Effector memory CD4-positive, alpha-beta T cell (primary cell): Measurements from ENCODE around the gene CATSPERZ.

Experiments
- DNase-seq, 3 donors: peaks; one replicate each; pipeline ENCODE4 v3.0.0-alpha.2; 2020
- H3K27ac ChIP-seq: 2 replicates; pipeline ENCODE4 v1.7.0; 2013; ENCODE audit warnings: mild to moderate bottlenecking, low read length, moderate library complexity; ENCODE audit not compliant: insufficient read depth, poor library complexity, severe bottlenecking
- H3K27me3 ChIP-seq: replicated peaks from 2 replicates; pipeline ENCODE4 v1.7.0; 2013; ENCODE audit warnings: mild to moderate bottlenecking, low read length; ENCODE audit not compliant: insufficient read depth, control insufficient read depth, poor library complexity, severe bottlenecking
- H3K36me3 ChIP-seq: 2 replicates; pipeline ENCODE4 v1.7.0; 2013; ENCODE audit warnings: mild to moderate bottlenecking, low read length, moderate library complexity; ENCODE audit not compliant: control insufficient read depth, insufficient read depth
- H3K4me1 ChIP-seq: 2 replicates; pipeline ENCODE4 v1.7.0; 2013; ENCODE audit warnings: low read length, mild to moderate bottlenecking; ENCODE audit not compliant: control insufficient read depth, insufficient read depth, poor library complexity, severe bottlenecking
- H3K4me3 ChIP-seq: 2 replicates; pipeline ENCODE4 v1.7.0; 2013; ENCODE audit warnings: low read length, low read depth, mild to moderate bottlenecking; ENCODE audit not compliant: insufficient read depth, poor library complexity, severe bottlenecking
- H3K9me3 ChIP-seq: 2 replicates; pipeline ENCODE4 v1.7.0; 2013; ENCODE audit warnings: mild to moderate bottlenecking, low read length, moderate library complexity; ENCODE audit not compliant: control insufficient read depth

Gene CATSPERZ

DNA sequence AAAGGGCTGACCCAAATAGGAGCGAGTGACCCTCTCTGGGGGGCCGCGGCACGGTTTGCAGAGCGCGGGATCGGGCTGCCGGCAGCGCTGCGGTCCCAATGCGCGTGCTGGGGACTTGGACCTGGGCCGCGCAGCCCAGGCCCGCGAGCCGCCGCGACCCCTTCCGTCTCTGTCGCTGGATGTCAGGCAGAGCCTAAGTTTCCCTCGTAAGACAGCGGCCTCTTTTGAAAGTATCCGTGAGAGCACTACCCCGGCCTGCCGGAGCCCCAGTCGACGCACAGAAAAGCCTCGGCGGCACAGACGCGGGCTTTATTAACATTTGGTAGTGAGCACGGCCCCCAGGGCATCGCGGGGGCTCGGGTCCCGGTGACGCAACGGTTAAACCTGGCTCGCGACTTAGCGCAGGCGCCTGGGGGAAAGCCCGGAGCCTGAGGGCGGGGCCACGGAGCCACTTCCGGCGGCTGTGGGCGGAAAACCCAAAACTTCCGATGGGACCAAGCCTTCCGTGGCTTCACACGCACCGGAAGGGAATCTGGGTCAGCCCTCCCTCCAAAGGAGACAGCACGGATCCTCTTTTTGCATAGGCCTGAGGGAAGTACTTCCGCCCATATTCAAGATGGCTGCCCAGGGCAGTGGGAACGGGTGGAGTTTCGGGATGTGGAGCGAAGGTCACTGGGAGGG lies 30.5 kb upstream of the CATSPERZ start:
- Histone ChIP-seq H3K4me3 (peak overlapping the region; percentile 61), H3K4me1 (peaks cover 12% of the 10 kb centered on the region), H3K9me3 (no peaks in the 10 kb centered on the region), H3K27ac (peak overlapping the region; percentile 98), H3K36me3 (no peaks in the 10 kb centered on the region), H3K27me3 (no peaks in the 10 kb centered on the region)
- peak; percentile 96 to 97 (median 97) for DNase-seq

DNA sequence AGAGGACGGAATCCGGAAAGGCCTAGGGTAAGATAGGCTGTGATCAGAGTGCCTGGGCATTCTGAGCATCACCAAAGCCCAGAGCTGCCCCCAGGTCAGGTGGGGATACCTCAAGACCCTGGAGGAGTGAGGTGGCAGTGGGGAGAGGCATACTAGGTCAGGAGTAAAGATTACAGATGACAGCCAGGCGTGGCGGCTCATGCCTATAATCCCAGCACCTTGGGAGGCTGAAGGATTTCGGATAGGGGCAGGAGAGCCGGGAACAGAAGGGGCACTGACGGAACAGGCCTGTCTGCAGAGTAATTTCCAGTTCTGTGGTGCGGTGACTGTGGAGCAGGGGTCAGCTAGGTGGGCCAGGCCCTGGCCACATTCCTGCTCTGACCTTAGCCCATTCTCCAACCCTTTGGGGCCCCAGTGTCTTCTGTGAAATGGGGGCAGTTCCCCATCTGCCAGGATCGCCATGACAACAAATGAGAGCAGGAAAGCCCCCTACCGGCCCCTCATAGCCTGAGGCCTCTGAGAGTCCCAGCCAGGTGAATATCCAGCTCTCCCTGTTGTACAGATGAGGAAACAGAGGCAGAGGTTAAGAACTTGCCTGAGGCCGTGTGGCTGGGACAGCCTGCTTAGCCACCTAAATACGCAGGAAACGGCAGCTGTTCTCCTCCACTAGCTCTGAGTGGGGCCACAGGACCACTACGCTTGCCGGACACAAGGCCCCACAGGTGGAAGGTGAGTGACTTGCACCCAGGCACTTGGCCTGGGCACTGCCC lies 24.9 kb upstream of the CATSPERZ start:
- Histone ChIP-seq H3K27me3 (no peaks in the 10 kb centered on the region), H3K27ac (no peak overlapping the region), H3K4me1 (peaks cover 5% of the 10 kb centered on the region), H3K9me3 (no peaks in the 10 kb centered on the region), H3K4me3 (no peak overlapping the region), H3K36me3 (peaks cover 4% of the 10 kb centered on the region)
- DNase-seq, result no peak

DNA sequence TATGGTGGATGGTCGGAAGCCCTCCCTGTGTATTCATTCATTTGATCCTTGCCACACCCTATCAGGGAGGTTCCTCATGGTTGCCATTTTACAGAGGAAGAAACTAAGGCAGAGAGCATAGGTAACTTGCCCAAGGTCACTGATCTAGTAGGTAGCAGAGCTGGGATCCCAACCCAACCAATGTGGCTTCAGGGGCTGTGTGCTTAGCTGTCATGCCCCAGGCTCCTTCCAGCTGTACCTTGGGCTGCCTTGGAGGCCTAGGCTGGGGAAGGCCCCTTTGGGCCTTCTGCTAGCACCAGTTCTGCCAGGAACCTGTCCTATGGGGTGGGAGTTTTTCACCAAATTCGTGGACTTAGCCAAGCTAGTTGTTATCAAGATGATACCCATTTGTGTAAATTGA lies 24.3 kb upstream of the CATSPERZ start:
- Histone ChIP-seq H3K9me3 (no peaks in the 10 kb centered on the region), H3K4me1 (peaks cover 5% of the 10 kb centered on the region), H3K36me3 (peaks cover 4% of the 10 kb centered on the region), H3K27me3 (no peaks in the 10 kb centered on the region), H3K27ac (no peak overlapping the region), H3K4me3 (no peak overlapping the region)
- DNase-seq, result no peak

DNA sequence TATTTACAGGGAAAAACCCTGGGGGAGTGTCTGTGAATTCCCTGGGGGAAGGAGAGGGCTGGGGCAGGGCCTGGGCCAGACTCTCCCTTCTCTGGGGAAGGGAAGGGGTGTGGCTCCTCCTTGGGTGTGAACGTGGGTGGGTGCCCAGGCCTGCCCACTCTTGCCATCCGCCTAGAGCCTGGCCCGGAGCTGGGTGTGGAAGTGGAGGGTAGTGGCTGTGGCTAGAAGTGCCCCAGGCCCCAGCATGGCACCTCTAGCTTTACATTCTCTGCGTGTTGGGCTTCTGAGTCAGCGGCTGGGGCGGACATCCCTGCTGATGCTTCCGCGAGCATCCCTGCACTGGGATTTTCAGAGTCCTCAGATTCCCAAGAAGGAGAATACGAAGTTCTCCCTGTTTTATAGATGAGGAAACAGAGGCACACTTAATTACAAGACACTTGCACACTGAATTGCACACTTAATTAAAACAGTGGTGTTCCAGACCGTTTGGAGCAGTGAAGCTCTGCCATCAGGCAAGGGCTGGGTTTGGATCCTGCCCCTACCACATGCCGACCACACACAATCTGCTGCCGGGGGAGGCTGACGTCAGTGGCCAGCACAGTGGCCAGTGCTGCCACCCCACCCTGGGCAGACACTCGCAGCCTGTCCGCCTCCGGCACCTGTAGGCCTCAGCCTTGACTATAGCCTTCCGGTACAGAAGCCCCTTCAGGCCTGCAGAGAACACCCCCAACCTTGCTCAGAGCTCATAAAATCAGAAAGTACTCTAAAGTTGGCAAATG lies 23.3 kb upstream of the CATSPERZ start:
- Histone ChIP-seq H3K27ac (no peak overlapping the region), H3K9me3 (no peaks in the 10 kb centered on the region), H3K27me3 (no peaks in the 10 kb centered on the region), H3K4me1 (peaks cover under 1% of the 10 kb centered on the region), H3K4me3 (no peak overlapping the region), H3K36me3 (peaks cover 4% of the 10 kb centered on the region)
- no peak for DNase-seq

DNA sequence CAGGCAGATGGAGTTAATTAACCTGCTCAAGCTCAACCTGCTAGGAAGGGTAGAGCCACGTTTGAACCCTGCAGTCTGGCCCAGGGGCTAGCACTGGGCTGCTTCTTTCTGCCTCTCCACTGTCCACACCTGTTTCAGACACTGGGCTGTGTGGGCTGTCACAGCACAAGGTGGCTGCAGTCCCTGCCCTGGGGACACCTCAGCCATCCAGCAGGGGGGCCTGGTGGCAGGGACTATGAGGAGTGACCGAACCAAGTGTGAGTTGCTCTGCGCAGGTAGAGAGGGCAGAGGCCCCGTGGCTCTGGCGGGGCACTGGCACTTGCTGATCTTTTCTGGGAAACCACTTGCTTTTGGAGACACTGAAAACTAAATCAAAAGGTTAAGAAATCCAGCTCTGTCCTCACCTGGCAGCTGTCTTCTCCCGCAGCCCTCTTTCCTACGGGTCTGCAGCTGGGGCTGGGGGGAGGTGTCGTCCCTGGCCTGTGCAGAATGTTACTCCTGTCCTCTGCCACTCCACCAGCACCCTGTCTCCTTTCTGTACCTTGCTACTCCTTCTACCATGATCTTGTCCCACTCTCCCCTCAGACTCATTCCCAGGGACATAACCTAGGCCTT lies 21.5 kb upstream of the CATSPERZ start:
- Histone ChIP-seq H3K4me1 (peaks cover under 1% of the 10 kb centered on the region), H3K4me3 (no peak overlapping the region), H3K27me3 (no peaks in the 10 kb centered on the region), H3K27ac (no peak overlapping the region), H3K9me3 (no peaks in the 10 kb centered on the region), H3K36me3 (peaks cover 10% of the 10 kb centered on the region)
- no peak for DNase-seq

DNA sequence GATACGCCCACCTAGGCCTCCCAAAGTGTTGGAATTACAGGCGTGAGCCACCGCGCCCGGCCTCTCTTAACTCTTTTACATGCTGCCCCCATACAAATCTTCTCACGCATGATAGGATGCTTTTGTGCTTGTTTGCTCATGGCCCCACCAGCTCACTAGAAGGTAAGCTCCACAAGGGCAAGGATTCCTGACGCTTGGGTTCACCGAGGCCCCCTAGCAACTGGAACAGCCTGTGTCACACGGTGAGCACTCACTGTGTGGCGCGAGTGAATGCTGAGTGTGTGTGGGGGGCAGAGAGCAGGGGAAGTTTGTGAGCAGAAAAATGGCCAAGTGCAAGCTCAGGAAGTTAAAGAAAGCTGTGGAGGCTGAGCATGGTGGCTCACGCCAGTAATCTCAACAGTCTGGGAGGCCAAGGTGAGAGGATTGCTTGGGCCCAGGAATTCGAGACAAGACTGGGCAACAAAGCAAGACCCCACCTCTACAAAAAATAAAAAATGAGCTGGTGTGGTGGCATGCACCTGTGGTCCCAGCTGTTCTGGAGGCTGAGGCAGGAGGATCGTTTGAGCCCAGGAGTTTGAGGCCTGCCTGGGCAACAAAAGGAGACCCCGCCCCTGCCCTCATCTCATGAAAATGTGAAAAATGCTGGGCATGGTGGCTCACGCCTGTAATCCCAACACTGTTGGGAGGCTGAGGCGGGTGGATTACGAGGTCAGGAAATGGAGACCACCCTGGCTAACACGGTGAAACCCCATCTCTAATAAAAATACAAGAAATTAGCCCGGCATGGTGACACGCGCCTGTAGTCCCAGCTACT lies 18.0 kb upstream of the CATSPERZ start:
- H3K27ac ChIP-seq, result no peak overlapping the region
- DNase-seq, result no peak
- no peaks in the 10 kb centered on the region for H3K27me3 ChIP-seq
- peaks cover 14% of the 10 kb centered on the region for H3K4me1 ChIP-seq
- H3K4me3 ChIP-seq, result no peak overlapping the region
- H3K36me3 ChIP-seq, result peaks cover 10% of the 10 kb centered on the region
- H3K9me3 ChIP-seq, result no peaks in the 10 kb centered on the region

DNA sequence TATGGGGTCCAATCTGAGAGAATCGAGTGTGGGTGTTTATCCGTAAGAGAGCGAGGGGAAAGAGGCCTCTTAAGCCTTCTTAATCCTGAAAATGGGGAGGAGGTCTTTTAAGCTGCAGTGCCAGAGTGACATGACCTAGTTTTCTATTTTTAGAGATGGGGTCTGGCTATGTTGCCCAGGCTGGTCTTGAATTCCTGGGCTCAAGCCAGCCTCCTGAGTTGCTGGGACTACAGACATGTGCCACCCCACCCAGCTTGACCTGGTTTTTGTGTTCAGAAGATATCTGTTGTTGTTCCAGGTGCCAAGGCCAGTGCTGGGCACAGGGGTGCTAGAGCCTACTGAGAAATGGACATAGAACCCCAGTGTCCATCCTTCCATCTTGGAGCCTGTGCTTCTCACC lies 17.1 kb upstream of the CATSPERZ start:
- no peak overlapping the region for H3K4me3 ChIP-seq
- H3K9me3 ChIP-seq, result no peaks in the 10 kb centered on the region

DNA sequence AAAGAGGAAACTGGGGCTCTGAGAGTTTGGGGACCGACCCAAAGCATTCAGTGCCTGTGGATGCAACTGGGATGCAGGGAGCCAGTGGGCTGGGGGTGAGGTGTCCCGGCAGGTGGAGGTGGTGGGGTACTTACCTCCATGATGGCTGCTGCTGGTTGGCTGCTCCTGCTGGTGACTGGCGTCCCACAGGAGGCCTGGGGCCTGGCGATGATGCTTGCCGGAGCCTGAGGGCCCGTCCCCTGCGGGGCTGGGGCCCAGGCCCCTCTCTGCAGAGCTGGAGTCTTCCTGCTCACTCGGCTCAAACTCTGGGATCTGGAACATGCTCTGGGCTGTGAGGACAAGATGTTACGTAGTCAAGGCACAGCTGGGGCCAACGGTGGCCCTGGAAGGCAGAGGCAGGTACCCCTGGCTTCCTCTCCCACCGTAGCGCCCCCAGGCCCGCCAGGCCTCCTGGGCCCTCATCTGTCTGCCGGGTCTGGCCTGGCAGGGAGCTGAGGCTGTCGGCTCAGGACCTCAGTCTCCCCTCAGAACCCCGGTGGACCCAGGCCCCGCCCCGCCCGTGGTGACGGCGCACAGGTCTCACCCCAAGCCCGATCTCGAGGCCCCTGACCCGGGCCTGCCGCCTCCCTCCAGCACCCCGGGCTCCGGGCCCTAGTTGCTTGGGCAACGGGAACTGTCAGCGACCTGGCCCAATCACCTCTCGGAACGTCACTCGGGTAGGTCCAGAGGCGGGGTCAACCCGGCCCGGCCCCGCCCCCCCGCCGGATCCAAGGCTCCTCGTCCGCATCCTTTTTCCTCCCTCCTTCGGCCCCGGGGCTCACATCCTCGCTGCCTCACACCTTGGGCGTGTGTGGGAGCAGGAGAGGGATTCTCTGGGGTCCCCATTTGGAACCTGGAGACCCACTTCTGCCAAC lies 15.9 kb upstream of the CATSPERZ start, which contains the start of gene BAD:
TSS of gene BAD (minus strand) at position 618 of the 914 bp plus-strand sequence. CDS start at position 321, 297 bp downstream.
- peaks cover 6% of the 10 kb centered on the region for H3K36me3 ChIP-seq

More for the DNA sequence above, 17.1 kb upstream of the CATSPERZ start:
- peaks cover 14% of the 10 kb centered on the region for H3K4me1 ChIP-seq
- no peak overlapping the region for H3K27ac ChIP-seq
- no peaks in the 10 kb centered on the region for H3K27me3 ChIP-seq
- DNase-seq, result no peak
- peaks cover 6% of the 10 kb centered on the region for H3K36me3 ChIP-seq

More for the DNA sequence above, 15.9 kb upstream of the CATSPERZ start, which contains the start of gene BAD:
- H3K27ac ChIP-seq, result peak within 1 kb of the TSS; percentile 100
- peak within 1 kb of the TSS; percentile 92 for H3K4me3 ChIP-seq
- no peaks in the 10 kb centered on the region for H3K9me3 ChIP-seq
- no peaks in the 10 kb centered on the region for H3K27me3 ChIP-seq
- DNase-seq, result peak; percentile 90 to 93 (median 90)
- H3K4me1 ChIP-seq, result peaks cover 14% of the 10 kb centered on the region
